ENCODE data around the gene SKA2.
"Not testable (repeated sequence)": the region's sequence is repeated elsewhere in the genome, so short reads cannot be mapped to it uniquely, and the experiment has no call there.

The SKA2 gene

DNA sequence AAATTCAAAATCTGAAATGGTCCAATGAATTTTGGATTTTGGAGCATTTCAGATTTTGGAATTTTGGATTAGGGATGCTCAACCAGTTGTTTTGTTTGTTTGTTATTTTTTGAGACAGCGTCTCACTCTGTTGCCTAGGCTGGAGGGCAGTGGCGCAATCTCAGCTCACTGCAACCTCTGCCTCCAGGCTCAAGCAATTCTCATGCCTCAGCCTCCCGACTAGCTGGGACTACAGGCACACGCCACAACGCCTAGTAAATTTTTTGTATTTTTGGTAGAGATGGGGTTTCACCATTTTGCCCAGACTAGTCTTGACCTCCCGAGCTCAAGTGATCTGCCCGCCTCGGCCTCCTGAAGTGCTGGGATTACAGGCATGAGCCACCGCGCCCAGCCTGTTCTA is 16.6 kb downstream of the SKA2 start:
- DNase-seq; H3K36me3 Mint-ChIP-seq; H3K9me3 Mint-ChIP-seq; H3K27me3 Mint-ChIP-seq; ATAC-seq (replicated peaks); H3K27ac Mint-ChIP-seq; H3K4me3 Mint-ChIP-seq; H3K4me1 Mint-ChIP-seq: not testable (repeated sequence)

DNA sequence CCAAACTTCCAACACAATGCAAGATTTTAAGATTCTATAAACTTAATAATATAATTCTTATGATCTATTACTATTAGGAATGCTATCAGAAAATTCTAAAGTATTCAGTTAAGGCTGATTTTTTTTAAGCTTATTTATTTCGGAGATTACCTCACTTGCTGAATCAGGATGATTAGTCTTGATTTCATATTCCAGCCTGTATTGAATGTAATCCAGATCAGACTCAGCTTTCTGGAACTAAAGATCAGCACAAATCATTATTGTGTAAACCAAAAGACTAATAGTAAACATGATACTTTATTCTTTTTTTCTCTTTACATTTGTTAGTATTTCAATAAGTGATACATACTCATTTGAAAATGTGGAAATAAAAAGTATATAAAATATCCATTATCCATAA is 23.9 kb downstream of the SKA2 start:
- Mint-ChIP-seq H3K27ac (no peak overlapping the region), H3K4me3 (no peak overlapping the region), H3K4me1 (no peaks in the 10 kb centered on the region), H3K36me3 (peaks cover 5 to 18% of the 10 kb centered on the region in 2 donors), H3K9me3 (no peaks in the 10 kb centered on the region), H3K27me3 (no peaks in the 10 kb centered on the region)
- ATAC-seq (replicated peaks) (no peak), DNase-seq (no peak)

DNA sequence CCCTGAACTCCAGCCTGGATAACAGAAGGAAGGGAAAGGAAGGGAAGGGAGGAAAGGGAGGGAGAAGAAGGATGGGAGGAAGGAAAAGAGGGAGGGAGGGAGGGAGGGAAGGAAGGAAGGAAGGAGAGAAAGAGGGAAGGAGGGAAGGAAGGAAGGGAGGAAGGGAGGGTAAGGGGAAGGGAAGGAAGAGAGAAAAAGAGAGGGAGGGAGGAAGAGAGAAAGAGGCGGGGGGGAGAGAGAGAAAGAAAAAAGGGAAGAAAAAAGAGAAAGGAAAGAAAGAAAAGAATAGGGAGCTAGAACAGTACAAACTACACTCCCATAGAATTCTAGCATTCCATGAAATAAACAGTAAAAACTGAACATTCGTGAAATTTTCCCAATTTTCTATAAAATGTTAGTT is 25.2 kb downstream of the SKA2 start:
- Mint-ChIP-seq H3K36me3 (peaks cover 5 to 18% of the 10 kb centered on the region in 2 donors), H3K27ac (no peak overlapping the region), H3K27me3 (no peaks in the 10 kb centered on the region), H3K4me3 (no peak overlapping the region), H3K4me1 (no peaks in the 10 kb centered on the region), H3K9me3 (no peaks in the 10 kb centered on the region)
- DNase-seq (no peak), ATAC-seq (replicated peaks) (no peak)

GRCh38 chr17:59126809-59127417 is 28.1 kb downstream of the SKA2 start:
- H3K36me3 Mint-ChIP-seq, result peaks cover 6 to 22% of the 10 kb centered on the region in 2 donors
- no peak overlapping the region for H3K4me3 Mint-ChIP-seq
- ATAC-seq (replicated peaks) (no peak), DNase-seq (no peak)
- H3K9me3 Mint-ChIP-seq, result no peaks in the 10 kb centered on the region
- peaks cover 0 to under 1% of the 10 kb centered on the region in 2 donors for H3K4me1 Mint-ChIP-seq
- no peak overlapping the region for H3K27ac Mint-ChIP-seq
- no peaks in the 10 kb centered on the region for H3K27me3 Mint-ChIP-seq

GRCh38 chr17:59124665-59125064 is 30.3 kb downstream of the SKA2 start:
- Mint-ChIP-seq H3K27me3 (no peaks in the 10 kb centered on the region), H3K4me3 (no peak overlapping the region), H3K4me1 (peaks cover 0 to 2% of the 10 kb centered on the region in 2 donors), H3K27ac (no peak overlapping the region), H3K36me3 (peaks cover 8 to 28% of the 10 kb centered on the region in 2 donors), H3K9me3 (no peaks in the 10 kb centered on the region)
- ATAC-seq (replicated peaks), result peak in 1 of 2 donors; percentile 29
- no peak for DNase-seq

DNA sequence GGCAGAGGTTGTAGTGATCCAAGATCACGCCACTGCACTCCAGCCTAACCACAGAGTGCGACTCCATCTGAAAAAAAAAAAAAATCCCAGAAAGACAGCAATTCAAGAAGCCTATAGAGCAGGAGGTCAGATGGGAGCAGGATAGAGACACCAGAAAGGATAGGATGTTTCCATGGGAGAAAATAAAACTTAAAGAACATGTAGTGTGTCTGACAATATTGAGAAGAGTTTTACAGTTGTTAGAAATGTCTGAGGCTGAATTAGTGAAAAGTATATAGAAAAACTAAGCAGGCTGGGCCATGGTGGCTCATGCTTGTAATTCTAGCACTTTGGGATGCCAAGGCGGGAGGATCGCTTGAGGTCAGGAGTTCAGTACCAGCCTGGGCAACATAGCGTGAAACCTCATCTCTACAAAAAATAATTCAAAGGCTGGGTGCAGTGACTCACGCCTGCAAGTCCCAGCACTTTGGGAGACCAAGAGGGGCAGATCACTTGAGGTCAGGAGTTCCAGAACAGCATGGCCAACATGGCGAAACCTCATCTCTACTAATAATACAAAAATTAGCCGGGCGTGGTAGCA is 33.0 kb downstream of the SKA2 start:
- H3K27ac Mint-ChIP-seq, result no peak overlapping the region
- H3K27me3 Mint-ChIP-seq, result no peaks in the 10 kb centered on the region
- DNase-seq, result no peak
- H3K36me3 Mint-ChIP-seq, result peaks cover 15 to 20% of the 10 kb centered on the region in 2 donors
- H3K4me3 Mint-ChIP-seq, result no peak overlapping the region
- no peaks in the 10 kb centered on the region for H3K9me3 Mint-ChIP-seq
- H3K4me1 Mint-ChIP-seq, result peaks cover 0 to 2% of the 10 kb centered on the region in 2 donors
- no peak for ATAC-seq (replicated peaks)

- no peak overlapping the region for H3K4me3 Mint-ChIP-seq
- no peak overlapping the region for H3K27ac Mint-ChIP-seq
- ATAC-seq (replicated peaks) (no peak), DNase-seq (no peak)
- no peaks in the 10 kb centered on the region for H3K9me3 Mint-ChIP-seq
- H3K36me3 Mint-ChIP-seq, result peaks cover 10 to 22% of the 10 kb centered on the region in 2 donors
- H3K4me1 Mint-ChIP-seq, result no peaks in the 10 kb centered on the region
- no peaks in the 10 kb centered on the region for H3K27me3 Mint-ChIP-seq
Observed at GRCh38 chr17:59115474-59115873, 39.5 kb downstream of the SKA2 start.

GRCh38 chr17:59111539-59111938 is 43.4 kb downstream of the SKA2 start:
- Mint-ChIP-seq H3K9me3 (no peaks in the 10 kb centered on the region), H3K4me3 (no peak overlapping the region), H3K36me3 (peaks cover 0 to 18% of the 10 kb centered on the region in 2 donors), H3K4me1 (peaks cover under 1 to 9% of the 10 kb centered on the region in 2 donors), H3K27me3 (no peaks in the 10 kb centered on the region), H3K27ac (no peak overlapping the region)
- no peak for DNase-seq
- no peak for ATAC-seq (replicated peaks)

DNA sequence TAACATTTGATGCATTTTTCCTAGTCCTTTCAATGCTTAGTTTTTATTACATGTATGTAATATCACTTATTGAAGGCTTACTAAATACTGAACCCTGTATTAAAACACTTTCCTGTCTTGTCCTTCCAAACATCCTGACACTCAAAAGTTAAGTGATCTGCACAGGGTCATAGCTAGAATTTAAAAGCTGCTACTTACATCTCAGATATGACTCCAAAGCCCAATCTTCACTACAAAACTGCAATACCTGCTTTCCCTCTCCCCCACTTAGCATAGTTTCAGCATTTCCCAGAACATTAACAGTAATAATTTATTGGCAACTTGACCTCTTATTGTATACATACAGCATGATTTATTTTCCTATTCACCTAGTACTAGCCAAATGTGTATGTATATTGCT is 44.0 kb downstream of the SKA2 start:
- DNase-seq (no peak), ATAC-seq (replicated peaks) (no peak)
- H3K27me3 Mint-ChIP-seq, result no peaks in the 10 kb centered on the region
- H3K4me1 Mint-ChIP-seq, result peaks cover 3 to 10% of the 10 kb centered on the region in 2 donors
- no peaks in the 10 kb centered on the region for H3K9me3 Mint-ChIP-seq
- peaks cover 0 to 18% of the 10 kb centered on the region in 2 donors for H3K36me3 Mint-ChIP-seq
- no peak overlapping the region for H3K4me3 Mint-ChIP-seq
- H3K27ac Mint-ChIP-seq, result no peak overlapping the region

DNA sequence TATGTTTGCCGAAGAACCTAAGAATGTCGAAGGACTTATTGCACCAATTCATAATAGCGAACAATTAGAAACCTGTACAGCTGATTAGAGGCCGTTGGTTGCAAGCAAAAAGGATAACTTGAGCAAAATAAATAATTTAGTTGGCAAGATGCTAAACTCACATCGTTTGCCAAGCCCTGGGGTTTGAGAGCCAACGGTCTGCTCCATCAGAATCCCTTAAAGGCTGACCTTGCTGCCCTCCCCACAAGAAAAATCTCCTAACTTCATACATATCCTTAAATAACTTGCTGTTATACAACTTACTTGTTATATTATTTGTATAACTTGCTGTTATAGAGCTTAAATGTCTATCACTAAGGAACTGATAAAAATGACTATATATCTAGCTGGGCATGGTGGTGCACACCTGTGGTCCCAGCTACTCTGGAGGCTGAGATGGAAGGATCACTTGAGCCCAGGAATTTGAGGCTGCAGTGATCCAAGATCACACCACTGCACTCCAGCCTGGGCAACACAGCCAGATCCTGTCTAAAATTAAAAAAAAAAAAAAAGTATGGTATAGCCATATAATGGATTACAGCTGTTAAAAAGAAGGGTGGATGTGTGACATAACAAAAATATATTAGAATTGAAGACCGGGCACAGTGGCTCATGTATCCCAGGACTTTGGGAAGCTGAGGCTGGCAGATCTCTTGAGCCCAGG is 46.4 kb downstream of the SKA2 start:
- Mint-ChIP-seq H3K9me3 (no peaks in the 10 kb centered on the region), H3K27ac (no peak overlapping the region), H3K4me3 (no peak overlapping the region), H3K4me1 (peaks cover 6 to 25% of the 10 kb centered on the region in 2 donors), H3K36me3 (peaks cover 3 to 18% of the 10 kb centered on the region in 2 donors), H3K27me3 (no peaks in the 10 kb centered on the region)
- DNase-seq, result no peak
- ATAC-seq (replicated peaks), result no peak

- H3K4me1 Mint-ChIP-seq, result peaks cover 6 to 25% of the 10 kb centered on the region in 2 donors
- DNase-seq, result no peak
- peak overlapping the region; percentile 96 for H3K27ac Mint-ChIP-seq
Observed at GRCh38 chr17:59107306-59107670, 47.7 kb downstream of the SKA2 start.

DNA sequence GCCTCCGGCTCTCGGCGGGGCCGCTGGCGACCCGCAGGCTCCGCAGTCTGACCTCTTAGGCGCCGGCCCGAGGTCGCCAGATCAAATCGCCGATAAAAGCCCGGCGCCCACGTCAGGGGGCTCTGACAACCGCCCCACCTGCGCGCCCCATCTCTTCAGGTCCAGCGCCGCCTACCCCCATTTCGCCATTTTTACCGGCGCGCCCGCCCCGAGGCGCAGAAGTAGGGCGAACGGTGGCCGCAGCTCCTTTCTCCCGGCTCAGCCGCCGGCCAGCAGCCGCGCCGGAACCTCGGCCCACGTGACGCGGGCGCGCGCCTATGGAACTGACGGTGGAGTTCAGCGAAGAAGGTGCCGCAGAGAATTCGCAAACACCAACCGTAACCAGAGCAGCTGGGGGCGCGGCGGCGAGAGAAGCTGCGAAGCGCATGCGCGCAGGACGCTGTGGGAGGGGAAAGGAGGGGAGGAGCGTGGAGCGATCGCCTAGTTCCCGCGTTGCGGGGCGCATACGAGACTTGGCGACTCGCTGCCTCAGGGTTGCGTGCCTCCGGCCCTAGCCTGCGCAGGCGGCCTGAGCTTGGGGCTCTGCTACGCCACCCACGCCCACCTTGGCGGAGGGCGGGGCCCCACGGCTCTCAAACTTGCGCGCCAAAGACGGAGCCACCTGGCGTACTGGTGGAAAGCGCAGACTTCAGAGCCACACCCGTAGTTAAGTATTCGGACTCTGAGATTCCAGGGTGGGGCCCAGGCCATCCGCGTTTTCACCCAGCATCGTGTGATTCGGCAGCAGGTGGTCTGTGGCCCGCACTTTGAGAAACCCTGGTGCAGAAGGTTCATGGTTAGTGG is 48.3 kb downstream of the SKA2 start, which contains the start of gene TRIM37:
Gene TRIM37, minus strand, starts transcription at position 418 of the 843 bp plus-strand sequence. CDS start 419 bp downstream, outside the sequence.
- H3K4me3 Mint-ChIP-seq, result peak within 1 kb of the TSS; percentile 96 to 100
- H3K27me3 Mint-ChIP-seq, result no peaks in the 10 kb centered on the region
- ATAC-seq (replicated peaks) (peak; percentile 96 to 97), DNase-seq (peak; percentile 99)
- peaks cover 6 to 25% of the 10 kb centered on the region in 2 donors for H3K4me1 Mint-ChIP-seq
- H3K27ac Mint-ChIP-seq, result peak within 1 kb of the TSS; percentile 96
- H3K9me3 Mint-ChIP-seq, result no peaks in the 10 kb centered on the region
- peaks cover 7 to 19% of the 10 kb centered on the region in 2 donors for H3K36me3 Mint-ChIP-seq

More at GRCh38 chr17:59107306-59107670, 47.7 kb downstream of the SKA2 start:
- Mint-ChIP-seq H3K27me3 (no peaks in the 10 kb centered on the region), H3K36me3 (peaks cover 3 to 18% of the 10 kb centered on the region in 2 donors), H3K9me3 (no peaks in the 10 kb centered on the region), H3K4me3 (peak overlapping the region; percentile 96 to 100)
- ATAC-seq (replicated peaks), result no peak

- H3K27me3 Mint-ChIP-seq, result no peaks in the 10 kb centered on the region
- H3K27ac Mint-ChIP-seq, result peak overlapping the region; percentile 96
- peaks cover 6 to 25% of the 10 kb centered on the region in 2 donors for H3K4me1 Mint-ChIP-seq
- ATAC-seq (replicated peaks) (peak; percentile 50 to 52), DNase-seq (peak; percentile 34)
- peaks cover 11 to 17% of the 10 kb centered on the region in 2 donors for H3K36me3 Mint-ChIP-seq
- peak overlapping the region; percentile 96 to 100 for H3K4me3 Mint-ChIP-seq
- no peaks in the 10 kb centered on the region for H3K9me3 Mint-ChIP-seq
Observed at GRCh38 chr17:59105852-59106462, 49.0 kb downstream of the SKA2 start.

DNA sequence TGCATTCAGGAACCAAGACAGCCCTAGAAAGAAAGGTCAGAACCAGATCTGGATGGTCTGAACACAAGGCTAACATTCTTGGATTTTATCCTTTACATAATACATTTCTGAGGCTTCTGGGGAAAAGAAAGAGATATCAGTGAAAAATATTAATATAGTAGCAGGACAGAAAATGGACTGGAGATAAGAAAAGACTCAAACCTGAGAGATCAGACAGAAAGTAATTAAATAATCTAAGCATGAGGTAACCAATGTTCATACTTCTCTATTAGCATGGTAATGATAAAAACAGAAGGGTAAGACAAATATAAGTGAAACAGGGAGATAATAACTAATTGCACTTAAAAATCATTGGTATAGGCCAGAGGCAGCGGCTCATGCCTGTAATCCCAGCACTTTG is 53.8 kb downstream of the SKA2 start:
- DNase-seq (no peak), ATAC-seq (replicated peaks) (no peak)
- peaks cover 28 to 36% of the 10 kb centered on the region in 2 donors for H3K36me3 Mint-ChIP-seq
- H3K27me3 Mint-ChIP-seq, result no peaks in the 10 kb centered on the region
- H3K27ac Mint-ChIP-seq, result no peak overlapping the region
- no peak overlapping the region for H3K4me3 Mint-ChIP-seq
- H3K4me1 Mint-ChIP-seq, result peaks cover 7 to 21% of the 10 kb centered on the region in 2 donors
- peaks cover 0 to 1% of the 10 kb centered on the region in 2 donors for H3K9me3 Mint-ChIP-seq

All from stimulated activated naive B cell treated with anti-CD40 and anti-IgM and Interleukin-4, amounts not matched to agents 10 μg/mL and 1 μg/mL and 100 μg/mL, for 72 hours (primary cell).